HS-5 (cell line): ENCODE results near the gene MCC.

Experiments
- DNase-seq: peaks from one replicate; pipeline ENCODE4 v3.0.0-alpha.2; 2012; ENCODE audit warnings: low read depth

MCC gene

DNA sequence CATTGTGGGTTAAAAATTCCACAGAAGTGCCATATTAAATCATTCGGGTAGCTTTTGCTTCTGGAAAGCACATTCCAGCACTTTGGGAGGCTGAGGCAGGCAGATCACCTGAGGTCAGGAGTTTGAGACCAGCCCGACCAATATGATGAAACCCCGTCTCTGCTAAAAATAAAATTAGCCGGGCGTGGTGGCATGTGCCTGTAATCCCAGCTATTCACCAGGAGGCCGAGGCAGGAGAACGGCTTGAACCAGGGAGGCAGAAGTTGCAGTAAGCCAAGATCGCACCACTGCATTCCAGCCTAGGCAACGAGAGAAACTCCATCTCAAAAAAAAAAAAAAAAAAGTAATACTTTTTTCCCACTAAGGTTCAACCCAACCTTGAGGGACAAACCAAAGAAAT lies 243.3 kb downstream of the MCC start:
- DNase-seq = no peak

DNA sequence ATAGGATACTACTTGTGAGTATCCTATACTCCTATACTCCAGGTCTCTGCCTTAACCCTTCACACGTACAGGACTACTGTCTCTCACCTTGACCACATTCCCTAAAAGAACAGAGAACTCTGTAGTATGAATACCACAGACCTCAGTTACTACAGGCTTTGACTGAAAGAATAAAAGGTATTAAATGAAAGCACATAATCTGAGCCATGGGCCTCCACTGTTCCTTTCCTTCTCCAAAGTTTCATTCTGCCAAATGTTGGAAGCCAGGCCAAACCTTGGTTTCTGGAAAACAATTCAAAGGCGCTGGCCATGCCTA lies 244.9 kb downstream of the MCC start:
- DNase-seq = no peak

DNA sequence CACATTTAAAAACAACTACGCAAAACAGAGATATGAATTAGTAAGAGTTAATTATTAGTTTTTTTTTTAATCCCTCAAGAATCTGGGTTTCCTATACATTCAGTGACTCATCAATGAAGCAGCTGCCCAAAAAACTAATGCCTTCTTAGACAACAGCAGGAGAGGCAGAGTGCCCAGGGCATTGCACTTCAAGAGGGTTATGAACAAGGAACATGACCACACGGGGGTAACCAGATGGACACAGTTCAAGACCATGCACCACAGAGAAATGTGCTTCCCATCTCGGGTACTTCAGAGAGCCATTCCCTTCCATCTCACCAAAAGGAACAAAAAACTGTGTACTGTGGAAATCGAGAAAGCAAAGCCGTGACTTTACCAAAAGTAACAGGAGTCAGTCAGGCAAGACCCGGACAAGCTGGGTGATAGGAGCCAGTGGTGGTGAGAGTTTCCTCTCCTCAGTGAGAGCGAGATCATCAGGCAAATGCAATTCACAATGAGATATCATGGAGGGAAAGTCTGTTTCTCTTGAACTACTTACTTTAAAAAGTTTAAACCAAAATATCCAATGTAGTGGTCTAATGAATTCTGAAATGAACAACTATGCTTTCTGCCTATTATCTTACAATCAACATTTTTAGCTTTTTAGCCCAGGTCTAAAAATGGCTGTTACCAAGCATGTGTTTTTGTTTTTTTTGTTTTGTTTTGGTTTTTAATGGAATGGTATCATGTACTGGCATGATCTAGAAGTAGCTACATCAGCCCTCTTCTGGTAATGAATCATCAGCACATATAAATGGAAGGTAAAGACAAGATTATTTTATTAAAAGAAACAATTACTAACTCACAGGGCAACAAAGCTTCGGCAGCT lies 245.5 kb downstream of the MCC start:
- DNase-seq = no peak

DNA sequence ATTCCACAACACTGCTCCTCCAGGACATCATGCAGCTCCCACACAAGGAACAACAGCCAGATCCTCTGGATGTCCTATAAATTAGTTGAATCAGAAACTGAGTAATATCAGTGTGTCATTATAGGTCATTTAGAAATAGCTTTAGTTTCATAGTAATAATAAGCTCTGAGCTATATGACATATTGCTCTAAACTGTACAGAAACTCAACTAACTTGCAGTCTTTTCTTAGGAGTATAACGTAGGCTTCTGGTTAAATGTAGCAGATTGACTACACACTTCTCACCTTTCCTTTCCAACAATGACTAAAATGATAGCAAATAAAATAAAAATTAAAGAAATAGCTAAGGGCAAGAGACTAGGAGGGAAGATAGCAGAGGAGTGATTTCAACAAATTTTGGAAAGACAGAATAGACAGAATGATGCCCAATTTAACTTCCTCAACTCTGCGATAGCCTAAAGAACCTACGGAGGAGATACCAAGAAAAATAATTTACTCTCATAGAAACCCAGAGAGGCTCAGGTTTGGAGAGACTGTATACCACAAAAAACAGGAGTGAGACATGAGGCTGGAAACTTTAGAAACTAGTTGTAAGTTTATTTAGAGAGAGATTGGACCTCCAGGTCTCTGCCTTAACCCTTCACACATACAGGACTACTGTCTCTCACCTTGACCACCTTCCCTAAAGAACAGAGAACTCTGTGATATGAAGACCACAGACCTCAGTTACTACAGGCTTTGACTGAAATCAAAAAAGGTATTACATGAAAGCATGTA lies 247.1 kb downstream of the MCC start:
- DNase-seq = no peak

DNA sequence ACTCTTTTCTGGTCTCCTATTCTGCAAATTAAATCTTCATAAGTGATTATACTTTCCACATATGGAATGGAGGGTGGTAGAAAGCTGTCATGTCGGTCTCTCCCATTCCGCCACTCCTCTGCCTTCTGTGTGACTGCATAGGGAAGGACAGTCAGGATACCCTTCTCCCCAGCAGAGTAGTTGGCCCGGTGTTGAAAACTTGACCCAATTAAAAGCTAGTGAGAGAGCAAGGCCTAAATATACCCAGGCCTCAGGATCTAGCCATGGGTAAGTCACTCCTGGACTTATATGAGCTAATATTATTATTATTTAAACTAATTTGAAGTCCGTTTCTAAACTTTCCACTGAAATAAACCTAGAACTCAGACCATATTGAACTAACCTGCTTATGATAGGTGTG lies 248.2 kb downstream of the MCC start:
- no peak for DNase-seq

DNA sequence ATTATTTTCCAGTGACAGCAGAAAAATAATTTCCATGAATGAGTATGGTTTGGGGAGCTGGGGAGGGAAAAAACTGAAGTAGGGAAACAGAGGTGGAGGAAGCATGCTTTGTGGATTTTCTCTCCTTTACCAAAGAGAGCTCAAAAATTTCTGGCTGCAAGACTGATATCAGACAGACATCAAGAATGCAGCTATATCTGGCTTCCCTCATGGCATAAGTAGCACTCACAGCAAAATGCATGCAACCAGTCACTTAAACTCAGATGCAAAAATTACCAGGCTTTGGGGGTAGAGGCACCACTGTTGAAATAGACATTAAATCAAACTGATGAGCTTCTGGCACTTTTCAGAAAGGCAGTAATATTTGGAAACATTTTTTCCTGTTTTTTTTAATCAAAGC lies 250.4 kb downstream of the MCC start:
- DNase-seq = no peak

DNA sequence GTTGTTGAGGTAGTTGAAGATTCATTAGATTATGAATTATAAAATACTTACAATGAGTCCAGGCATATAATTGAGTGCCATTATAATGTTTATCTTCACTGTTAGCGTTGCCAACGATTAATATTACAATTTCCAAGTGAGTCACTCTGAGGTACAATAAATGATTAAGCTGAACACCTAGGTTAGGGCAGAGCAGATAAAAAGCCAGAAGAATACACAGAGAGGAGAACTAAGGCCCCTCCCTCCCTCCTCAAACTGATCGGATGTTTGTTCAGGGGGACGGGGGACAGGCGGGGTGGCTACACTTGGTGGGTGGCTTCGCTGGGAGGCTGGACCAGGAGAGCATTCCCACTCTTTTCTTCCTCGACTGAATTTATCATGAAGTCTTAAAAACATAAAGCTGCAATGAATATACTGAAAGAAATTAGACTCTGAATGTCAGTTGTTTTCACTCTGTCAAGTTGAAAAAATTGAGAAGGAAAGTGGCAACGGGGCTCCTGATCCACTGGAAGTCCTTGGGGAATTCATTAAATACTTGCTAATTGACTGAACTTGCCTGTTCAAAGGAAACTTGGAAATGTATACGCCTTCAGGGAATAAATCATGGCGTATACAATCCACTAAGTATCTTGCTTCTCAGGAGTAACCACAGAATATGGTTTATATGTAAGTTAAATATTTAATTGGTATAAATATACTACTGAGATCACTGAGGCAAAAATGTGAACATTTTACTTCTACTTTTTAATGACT lies 251.5 kb downstream of the MCC start:
- DNase-seq = no peak

DNA sequence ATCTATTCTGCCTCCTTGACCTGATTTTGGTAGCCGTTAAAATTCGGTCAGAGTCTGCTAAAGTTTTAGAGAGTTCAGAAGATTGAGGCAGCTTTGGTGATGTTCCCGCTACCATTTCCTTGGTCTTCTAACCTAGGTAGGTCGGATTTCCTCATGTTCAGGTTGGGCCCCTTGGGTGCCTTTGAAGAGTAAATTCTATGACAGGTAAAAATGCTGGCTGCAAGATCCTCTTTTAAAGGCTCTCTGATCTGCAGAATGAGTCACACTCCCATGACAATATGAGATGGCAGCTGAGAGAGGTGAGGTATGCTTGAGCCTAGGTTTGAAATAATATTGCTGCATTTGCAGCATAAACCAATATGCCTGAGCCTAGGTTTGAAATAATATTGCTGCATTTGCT lies 252.4 kb downstream of the MCC start:
- no peak for DNase-seq

DNA sequence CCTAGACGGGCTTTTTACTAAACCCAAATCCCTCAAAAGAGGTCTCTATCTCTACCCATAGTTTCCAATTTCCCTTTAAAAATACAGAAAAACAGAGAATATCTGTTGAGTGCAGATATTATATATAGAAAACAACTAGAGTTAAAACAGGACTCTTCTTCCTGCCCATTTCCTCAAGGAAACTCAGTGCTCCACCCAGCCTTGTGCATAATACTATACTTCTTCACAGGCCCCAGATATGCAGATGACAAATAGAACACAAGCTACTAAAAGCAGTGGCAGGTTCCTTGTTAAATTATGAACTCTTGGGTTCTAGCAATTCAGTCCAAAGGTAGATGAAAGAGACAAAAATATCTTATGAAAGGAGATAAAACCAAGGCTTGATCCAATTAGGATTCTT lies 253.7 kb downstream of the MCC start:
- no peak for DNase-seq

DNA sequence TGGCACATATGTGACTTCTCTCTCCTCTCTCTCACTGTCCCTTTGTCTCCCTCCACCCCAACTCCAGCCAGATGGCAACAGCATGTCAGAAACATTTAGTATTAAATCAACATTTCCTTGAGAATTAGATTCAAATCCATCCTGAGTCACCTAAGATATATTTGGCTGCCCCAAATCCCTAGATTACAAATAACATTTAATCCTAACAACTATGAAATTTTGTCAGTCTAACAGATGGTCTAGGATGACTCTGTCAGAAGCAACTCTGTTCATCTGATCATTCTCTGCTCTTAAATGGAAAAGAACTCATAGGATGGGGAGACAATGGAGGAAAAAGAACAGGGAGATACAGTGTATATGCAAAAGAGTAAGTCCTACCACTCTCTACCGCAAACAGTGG lies 254.6 kb downstream of the MCC start:
- DNase-seq = no peak

DNA sequence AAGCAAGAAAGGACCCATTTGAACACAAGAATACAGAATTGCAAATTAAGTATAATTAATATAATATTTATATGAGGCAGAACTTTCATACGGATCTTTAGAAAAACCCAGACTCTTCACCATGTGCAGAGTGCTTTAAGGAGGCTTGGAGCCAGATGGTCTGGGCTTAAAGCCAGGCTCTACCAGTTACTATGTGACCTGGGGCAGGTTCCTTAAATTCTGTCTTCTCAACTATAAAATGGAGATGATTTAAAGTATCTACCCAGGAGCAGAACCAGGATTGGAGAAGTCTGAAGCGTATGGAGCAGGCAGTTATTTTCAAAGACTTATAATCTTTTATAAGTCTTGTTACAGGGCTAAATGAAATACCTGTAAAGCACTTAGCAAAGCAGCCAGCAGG lies 255.6 kb downstream of the MCC start:
- DNase-seq = no peak

DNA sequence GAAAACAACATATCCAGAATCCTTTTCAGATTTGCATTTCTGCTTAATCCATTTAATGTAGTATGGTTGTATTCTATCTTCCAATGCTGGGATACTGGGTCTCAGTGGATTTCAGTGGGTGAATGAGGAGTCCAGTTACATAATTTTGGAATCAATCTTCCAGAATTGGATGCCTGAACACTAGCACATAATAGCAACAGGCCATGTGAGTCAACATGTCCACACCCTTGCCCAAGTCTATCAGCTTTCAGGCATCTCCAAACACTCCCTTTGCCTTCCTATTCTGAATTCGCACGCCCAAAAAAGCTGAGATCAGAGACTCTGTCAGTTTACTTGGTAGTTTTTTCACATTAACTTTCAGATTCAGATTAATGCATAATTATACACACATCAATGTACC lies 256.0 kb downstream of the MCC start:
- no peak for DNase-seq

DNA sequence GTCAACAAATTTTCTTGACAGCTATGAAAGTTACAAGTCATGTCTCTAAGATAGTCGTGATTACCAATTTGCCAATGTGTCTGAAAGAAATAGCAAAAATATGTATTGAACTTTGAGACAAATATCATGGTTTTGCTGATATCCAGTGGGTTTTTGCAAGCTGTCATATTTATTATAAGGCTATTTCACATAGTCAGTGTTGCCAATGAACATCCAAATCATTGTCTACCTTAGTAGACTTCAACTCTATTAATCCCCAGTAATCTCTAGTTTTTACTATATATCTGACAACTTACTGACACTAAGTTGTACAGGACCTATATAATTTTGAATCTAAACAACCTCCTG lies 256.6 kb downstream of the MCC start:
- DNase-seq = no peak

DNA sequence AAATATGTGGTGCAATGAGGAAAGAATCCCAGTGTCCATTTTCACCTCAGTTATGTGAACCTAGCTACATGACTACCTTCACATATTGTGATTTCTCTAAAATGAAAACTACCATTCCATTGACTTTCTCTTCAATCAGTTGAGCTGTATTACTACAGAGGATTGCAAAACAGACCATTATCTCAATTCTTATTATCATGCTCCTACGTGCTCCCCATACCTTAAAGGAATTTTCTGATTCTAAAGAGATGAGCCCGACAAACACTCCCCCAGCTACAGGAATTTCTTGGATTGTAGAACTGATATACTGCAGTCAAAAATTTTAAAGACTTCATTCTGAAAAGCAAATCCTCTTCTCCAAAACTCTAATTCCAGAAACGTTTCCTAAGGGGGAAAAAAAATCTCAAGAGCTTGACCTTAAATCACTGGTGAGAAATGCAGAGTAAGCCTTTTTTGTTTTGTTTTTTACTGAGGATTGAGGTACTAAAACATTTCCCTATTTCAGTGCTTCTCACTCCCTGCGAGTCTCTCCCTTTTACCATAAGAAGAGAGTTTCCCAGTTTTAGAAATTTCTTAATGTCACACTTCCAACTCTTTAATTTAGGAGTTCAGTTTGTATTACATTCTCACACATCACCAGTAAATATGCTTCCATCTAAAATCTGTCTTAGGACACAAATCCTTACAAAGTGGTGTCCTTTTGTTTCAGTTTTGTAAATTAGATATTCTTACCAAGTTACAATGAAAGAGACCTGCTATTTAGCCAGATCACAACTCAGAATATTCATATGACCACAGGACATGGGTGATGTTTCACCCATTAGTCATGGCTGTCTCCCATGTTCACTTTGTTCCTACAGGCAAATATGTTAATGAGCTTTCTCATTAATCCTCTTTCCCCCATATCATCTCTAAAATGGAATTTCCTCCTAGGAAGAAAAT lies 257.3 kb downstream of the MCC start:
- peak; percentile 62 for DNase-seq

DNA sequence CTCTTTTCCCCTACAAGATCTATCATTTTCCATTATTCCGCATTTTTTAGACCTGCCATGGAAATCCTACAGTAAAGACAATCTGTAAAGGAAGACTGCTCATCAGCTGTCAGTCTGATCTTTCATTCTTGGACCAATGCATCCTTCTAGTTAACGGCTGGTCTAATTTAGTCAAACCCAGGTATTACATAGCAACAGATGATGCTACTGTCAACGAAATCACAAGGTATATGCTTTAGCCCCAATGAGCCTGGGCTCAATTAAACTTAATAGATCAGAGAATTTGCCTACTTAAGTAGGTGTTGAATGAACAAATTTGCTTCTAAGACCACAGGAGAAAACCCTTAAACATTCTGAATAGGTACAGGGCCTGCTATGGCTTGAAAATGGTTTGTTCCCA lies 260.5 kb downstream of the MCC start:
- no peak for DNase-seq

DNA sequence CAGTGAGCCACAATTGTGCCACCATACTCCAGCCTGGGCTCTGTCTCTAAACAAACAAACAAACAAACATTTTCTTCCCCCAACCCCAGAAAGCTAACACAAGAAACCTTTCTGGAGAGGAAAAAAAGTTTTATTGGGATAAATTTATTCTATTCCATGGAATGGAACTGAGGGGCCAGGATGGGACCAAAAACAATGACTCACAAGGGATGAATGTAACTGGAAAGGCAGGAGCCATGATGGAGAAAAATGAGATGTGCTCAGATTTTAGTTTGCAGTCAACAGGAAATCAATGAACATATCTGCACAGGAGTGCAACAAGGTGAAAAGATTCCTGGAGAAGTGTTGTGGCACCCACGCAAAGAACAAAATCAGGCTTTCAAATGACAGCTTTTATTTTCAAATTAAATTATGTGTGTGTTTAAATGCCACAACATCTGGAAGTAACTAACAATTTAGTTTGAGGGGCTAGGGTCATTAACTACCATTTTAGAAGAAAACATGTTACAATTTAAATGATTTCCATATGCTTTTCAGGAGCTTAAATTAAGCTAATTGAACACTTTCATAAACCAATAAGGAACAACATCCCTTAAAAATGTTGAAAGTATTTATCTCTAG lies 262.0 kb downstream of the MCC start:
- DNase-seq = no peak

DNA sequence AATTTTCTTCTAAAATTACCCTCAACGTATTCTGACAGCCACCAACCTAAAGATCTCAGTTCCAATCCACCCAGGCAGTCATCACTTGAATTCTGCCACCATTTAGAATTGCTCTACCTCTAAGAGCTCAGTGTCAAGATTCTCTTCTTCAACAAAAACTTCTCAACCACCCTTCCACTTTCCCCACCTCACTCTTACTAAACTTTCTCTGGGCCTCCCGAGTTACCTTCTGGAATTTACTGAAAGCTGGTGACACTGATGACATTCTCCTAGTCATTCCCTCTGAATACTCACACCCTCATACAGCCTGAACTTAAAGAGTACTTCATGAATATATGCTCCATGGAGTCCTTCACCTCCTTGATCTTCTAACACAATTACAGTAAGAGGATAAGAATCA lies 263.0 kb downstream of the MCC start:
- no peak for DNase-seq

DNA sequence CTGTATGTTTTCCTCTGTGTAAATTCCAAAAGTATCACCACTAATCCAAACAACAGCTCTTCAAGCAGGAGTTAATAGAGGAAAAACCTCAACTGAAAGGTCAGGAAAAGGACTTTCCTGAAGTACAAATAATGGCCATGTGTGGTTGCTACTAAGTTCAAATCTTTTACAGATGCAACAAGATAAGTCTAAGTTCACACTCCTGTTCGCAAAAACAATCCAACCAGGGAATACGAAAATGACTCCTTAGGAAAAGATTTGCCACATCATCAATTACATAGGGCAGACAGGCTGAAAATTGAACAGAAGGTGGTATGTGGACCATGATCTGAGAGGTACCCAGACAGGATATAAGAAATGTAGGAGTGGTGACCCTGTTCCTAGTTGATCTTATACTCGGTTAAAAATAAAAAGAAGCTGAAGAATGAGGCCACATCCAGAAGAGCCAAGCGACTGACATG lies 263.6 kb downstream of the MCC start:
- DNase-seq = no peak

DNA sequence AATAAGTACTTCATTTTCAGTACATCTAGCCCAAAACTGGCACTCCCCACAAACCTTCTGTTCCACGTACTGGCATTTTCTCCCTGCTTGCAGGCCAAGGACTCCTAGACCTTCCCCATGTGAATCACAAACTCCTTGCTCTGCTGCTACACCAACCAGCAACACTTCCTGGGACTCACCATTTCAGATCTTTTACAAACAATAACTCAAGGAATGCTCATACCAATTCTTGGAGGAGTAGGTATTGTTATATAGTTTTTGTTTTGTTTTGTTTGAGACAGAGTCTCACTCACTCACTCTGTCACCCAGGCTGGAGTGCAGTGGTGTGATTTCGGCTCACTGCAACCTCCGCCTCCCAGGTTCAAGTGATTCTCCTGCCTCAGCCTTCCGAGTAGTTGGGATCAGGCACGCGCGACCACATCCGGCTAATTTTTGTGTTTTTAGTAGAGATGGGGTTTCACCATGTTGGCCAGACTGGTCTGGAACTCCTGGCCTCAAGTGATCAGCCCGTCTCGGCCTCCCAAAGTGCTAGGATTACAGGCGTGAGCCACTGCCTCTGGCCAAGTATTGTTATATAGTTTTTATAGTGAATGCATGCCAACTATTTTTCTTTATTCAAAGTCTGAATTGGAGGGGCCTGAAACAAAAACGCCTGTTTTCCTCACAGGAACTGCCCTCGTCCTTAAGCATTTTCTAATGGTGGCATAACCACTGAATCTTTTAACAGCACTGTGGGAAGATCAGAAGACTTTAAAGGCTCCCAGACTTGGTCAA lies 264.2 kb downstream of the MCC start:
- DNase-seq = no peak

DNA sequence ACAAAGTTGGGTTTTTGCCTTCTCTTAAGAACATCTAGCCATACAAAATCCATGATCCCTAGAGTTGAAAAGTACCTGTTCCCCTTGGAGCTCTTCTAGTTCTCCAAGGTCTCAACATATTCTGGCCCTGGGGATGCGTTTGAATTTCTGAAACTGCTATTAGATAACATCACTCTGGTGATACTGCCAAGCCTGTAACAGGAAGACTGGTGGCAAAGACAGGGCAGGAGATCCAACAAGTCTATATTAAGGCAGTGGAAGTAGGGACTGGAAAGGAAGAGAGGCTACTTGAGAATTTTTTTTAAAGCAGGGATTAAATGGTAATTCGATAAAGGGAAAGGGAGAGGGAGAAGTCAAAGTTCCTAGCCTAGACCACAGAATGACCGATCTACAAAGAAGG lies 264.9 kb downstream of the MCC start:
- DNase-seq = no peak
